HG03103 (cell line): Measurements from ENCODE around the gene FAT1.

Source experiments
- ATAC-seq: cut with Tn5 transposase; IDR thresholded peaks from one replicate; pipeline ENCODE4 v1.9.1; 2021; ENCODE audit warnings: low read depth; ENCODE audit not compliant: unreplicated experiment

Gene FAT1

DNA sequence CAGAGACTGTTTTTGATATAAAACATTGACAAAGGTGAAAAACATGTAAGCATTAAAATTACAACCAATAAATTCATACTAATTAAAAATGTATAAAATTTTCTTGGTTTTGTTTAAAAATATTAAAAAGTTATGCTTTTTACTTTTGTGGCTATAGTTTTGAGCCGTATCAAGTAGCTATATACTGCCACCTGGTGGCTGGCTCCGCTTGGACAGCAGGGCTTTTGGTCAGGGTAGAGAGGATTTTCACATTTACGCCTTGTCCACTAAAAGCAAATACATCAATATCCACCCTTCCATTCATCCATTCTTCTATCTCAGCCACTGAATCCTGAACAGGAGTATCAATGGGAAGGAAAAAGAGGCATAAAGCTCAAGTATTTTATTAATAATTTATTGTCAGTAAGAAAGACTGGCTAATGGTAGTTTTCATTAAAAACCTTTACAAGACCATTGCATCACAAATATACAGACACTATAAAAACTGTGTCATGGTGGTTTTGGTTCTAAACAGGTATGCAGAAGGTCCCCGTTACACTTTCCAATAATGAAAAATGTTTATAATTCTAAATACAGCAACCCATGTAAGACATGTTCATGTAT, 136.1 kb downstream of the FAT1 start:
- peak; percentile 70 for ATAC-seq

DNA sequence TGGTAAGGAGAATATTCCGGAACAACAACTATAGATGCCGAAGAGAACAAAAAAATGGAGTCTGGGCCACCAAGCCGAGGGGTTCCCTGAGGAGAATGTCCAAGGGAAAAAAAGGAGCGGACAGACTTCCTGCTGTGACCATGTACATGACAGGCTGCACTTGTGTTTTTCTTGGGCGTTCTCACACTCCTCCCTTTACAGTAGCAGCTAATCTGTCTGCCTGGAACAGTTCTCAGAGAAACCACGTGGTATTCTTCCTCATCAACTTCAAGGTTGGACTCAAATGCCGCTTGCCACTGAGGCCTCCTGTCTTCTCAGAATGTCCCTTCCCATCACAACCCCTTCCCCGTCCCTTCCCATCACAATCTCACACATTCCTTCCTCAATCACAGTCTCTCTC, 137.5 kb downstream of the FAT1 start:
- ATAC-seq, result no peak

DNA sequence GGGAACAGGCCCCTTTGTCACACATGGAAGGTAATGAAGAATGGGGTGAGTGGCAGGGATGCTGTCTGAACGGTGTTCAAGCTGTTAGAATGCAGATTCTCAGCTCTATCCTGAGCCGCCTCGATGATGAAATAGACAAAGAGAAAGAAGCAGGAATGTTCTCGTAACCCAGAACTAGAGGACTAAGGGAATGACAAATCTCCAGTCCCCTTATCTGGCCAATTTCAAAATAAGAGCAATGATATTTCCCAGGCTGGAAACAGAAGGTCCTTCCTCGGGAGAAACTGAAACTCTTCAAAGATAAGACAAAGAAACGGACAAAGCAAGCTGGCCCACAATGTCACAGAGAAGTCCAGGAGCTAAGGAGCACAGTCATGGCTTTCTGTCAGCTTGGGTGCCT, 138.7 kb downstream of the FAT1 start:
- no peak for ATAC-seq

DNA sequence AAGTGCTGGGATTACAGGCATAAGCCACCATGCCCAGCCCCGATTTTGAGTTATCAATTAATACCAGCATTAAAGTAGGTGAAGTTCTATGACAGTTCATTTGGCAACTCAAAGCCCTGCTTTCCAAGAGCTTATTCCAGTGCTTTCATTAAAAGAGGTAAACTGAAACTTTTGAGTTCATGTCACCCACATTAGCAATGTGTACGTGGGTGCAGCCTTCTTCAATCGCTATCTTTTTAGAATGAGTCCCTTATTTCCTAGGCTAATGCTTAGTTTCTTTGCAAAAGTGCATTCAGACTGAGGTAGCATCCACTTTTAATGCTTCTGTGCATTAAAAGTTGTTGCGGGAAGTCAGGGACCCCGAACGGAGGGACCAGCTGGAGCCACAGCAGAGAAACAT, 142.2 kb downstream of the FAT1 start:
- ATAC-seq, result no peak

DNA sequence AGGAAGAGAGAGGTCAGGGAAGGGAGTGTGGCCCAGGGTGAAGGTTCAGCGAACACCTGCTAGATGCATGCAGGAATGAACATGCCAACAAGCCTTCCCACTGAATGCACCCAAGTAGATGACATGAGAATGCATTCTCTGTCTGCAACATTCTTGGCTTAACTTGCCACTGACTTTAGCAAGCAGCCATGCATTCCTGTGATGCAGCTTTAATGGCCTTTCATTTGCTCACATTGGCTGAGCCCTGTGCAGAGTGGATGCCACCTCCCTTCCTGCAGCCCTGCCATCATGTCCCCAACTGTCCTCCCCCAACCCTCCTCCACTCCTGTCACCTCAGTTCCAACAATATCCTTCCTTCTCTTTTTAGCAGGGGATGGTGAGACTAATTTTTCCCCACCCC, 143.0 kb downstream of the FAT1 start:
- no peak for ATAC-seq

DNA sequence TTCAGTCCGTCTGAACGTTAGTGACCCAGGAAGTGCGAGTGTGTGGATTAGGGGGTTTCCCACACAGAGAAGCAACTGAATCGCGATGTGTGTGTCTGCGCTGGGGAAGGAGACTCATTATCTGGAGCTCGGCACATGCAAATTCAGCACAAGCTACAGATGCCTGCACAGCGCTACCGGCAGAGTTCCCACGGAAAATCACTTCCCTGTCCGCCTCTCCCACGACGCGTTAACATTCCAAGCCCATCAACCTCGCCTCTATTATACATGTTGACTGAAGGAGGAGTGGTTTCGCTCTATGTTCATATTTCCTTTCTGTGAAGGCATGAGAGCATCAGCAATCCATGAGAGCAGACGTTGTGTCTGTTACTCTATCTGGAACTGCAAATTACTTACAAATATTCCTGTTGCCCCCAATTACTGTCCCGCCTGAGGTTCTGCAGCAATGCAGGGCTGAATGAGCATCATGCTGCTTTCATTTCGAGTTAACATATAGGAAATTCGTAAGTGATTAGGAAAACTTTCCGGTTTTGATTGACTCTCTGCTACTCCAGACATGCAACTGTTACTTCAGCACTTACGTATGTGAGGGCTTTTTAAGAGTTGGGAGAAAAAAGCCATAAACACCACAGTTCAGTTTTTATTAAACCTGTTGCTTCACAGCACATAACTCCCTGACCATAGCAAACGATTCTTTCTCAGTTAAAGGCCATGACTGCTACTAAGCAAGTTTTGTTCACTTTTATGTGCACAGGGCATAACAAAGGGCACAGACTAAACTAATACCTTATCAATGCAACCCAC, 153.3 kb downstream of the FAT1 start:
- ATAC-seq, result no peak

DNA sequence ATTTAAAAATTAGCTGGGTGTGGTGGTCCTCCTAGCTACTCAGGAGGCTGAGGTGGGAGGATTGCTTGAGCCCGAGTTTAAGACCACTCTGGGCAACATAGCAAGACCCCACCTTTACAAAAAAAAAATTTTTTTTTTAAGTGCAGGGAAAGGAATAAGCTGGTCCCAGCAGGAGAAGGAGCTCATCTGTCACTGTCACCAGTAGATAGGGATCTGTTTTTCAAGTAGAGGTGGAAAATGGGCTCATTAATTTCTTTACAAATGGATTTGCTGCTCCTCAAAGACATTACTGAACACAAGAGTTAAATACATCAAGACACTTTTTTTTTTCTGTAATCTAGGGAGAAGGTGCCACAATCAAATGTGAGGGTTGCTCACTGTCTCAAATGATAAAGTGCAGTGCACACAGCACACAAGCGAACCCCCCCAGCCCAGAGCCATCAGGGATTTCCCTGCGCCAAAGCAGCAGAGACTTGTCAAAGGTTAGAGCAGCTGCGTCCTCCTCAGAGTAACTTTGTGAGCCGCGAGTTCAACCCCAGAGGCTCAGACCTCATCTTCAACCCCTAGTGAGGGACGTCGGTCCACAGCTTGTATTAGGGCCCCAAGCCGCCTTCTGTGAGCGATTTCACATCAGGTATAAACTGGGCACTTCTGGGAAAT, 154.0 kb downstream of the FAT1 start:
- ATAC-seq, result no peak

DNA sequence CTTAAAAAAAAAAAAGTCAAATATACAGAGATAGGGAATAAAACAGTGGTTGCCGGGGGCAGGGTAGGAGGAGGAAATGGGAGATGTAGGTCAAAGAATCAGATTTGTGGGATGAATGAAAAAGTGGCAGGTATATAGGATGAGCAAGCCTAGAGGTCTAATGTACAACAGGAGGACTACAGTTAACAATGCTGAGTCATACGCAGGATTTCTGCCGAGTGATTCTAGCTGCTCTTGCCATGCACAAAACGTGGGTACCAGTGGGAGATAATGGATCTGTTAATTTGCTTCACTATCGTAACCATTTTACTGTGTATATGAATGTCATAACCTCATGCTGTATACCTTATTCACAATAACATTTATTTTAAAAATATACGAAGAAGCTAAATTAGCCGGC, 157.6 kb downstream of the FAT1 start:
- ATAC-seq, result no peak

DNA sequence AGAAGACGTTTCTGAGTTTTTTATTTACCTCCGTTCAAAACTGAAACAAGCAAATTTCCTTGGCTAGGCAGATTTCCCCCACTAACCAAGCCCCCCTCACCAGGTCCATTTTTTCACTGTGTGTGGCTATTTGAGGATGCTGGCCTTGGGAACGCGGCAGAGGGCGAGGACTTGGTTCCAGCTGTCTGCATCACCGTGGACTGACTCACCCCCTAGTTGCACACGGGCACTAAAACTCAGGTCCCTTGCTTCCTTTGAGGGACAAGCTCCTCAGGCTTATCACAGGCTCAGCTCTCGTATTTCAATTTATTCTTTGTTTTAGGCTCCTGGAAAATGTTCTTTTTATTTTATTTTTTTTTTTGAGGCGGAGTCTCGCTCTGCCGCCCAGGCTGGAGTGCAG, 159.9 kb downstream of the FAT1 start:
- no peak for ATAC-seq

DNA sequence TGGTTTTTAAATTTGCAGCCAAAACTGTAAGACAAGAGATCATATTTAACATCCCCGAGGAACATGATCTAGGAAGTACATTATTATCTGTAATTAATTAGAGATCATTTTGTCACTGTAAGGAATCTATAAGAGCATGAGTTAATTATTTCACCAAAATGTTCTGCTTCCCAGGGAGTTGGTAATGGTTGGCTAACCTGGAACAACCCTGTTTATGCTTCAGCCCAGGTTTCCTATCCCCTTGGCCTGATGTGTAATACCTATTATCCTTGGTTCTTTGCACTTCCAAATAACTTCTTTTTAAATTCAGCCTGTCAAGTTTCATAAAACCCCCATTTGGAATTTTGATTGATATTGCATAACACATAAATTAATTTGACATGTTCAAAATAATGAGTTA, 161.9 kb downstream of the FAT1 start:
- no peak for ATAC-seq

DNA sequence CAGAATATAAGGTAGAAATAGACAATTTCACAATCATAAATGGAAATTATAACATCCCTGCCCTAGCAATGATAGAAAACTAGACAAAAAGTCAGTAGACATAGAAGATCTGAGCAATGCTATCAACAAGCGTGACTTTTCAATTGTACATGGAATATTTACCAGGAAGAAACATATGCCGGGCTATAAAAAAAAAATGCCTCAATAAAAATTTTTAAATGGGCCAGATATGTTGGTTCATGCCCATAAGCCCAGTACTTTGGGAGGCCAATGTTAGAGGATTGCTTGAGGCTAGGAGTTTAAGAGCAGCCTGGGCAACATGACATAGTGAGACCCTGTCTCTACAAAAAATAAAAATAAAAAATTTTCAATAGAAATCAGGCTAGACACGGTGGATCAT, 163.0 kb downstream of the FAT1 start:
- ATAC-seq, result no peak

DNA sequence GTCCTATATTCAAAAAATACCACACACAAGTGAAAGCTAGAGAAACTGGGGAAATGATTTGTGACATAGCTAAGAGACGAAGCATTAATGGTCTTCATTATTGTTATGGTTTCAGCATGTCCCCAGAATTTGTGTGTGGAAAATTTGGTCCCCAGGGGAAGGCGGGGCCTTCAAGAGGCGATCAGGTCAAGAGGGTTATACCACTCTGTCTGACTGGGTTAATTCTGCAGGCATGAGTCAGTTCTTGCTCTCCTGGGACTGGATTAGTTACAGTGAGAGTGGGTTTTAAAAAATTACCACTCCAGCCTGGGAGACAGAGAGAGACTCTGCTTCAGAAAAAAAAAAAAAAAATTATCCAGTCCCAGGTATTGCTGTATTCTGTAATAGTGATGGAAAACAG, 166.2 kb downstream of the FAT1 start:
- no peak for ATAC-seq

DNA sequence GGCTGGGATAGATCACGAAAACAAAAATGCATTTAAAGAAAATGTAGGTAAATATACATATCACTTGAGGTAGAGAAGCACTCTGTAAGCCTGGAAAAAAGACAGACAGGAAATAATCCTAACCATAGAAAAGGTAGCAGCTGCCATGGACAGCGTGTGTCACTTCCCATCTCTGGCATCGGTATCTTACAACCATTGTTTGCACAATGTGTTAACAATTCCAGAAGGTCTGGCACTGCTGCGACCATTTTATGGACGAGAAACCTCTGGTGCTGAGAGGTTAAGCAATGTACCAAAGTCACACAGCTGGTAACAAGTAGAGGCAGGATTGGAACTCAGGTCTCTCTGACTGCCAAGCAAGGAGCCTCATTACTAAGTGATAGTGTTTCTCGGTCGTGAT, 166.6 kb downstream of the FAT1 start:
- ATAC-seq, result no peak

DNA sequence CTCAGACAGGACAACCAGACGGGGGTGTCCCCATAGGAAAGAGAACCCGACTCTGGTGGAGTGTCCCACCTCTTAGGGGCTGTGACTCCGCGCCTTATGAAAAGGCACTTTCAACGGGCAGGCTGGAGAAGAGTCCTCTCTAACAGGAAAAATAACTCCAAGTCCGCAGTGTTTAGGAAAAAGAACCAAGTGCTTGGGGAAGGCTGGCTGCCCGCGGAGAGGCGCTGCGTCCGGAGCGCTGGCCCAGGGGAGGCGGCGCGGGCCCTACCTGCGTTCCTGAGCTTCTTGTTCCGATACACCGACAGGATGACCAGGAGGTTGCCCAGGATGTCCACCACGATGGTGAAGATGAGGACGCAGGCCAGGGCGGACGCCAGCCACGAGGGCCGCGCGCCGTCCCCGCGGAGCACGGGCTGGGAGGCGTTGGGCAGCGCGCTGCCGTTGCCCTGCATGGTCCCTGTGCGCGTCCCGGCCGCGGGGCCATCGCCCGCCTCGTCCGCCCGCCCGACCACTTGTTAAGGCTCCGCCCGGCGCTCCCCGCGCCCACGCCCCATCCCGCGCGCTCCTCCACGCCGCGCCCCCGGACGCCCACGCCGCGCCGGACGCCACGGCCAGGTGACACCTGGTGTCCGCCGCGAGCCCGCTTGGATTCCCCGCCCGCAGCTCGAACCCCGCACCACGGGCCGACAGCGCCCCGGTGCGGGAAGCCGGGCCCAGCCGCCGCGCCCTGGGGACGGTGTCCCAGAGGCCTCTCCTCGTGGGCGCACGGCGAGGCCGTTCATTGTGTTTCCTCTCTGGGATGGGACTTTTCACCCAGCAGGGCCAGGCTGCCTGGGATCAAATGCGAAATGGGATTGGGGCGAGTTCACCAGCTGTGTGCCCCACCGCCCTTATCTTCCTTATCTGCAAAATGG, 168.5 kb downstream of the FAT1 start, which contains the start of gene MTNR1A:
MTNR1A (minus strand) TSS at position 654 of the 914 bp plus-strand sequence; CDS start at position 452, 202 bp downstream.
- no peak for ATAC-seq

DNA sequence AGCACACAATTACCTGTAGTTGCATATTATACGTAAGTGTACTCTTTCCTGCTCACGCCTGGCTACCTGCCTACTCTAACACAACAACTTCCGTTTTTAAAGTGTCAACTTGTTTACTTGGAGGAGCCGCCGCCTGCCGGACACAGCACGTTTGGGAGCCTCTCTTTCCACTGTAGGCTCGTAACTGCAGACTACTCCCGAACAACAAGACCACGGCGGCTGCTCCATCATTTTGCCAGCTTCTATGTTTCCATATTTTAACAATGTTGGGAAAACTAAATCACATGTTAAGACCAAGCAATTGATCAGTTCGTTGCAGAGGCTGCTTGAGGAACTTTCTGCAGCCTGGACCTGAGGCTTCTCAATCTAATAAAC, 169.1 kb downstream of the FAT1 start:
- no peak for ATAC-seq

DNA sequence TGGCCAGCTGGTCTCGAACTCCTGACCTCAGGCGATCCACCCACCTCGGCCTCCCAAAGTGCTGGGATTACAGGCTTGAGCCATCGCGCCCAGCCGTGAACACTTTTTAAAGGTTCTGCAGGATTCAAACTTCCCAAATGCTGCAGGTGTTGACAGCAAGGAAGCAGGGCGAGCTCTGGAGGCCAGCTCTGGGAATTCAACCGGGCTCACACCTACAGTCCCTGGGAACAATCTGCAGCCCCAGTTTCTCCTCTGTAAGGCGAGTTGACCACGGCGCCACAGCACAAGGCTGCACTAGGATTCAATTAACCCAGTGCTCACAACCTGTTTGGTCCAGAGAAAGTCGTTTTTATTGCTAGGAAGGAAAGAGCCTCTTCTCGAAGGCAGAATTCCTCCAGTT, 169.9 kb downstream of the FAT1 start:
- ATAC-seq, result no peak

DNA sequence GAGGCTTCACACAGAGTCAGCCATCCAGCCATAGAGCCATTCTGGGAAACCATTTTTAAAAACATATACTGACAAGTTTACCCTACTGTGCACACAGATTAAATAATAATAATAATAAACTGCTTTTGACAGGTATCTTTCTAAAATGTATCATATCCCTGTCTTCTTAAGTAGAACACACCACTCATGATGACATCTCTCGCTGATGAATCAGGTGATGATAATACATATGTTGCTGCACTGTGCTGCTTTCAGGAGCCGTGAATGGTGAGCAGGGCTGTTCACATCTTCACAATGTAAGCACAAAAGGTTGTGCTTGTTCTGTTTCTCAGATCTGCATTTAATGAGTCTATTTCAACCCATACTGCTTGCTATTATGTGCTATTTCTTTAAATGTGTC, 171.8 kb downstream of the FAT1 start:
- no peak for ATAC-seq

DNA sequence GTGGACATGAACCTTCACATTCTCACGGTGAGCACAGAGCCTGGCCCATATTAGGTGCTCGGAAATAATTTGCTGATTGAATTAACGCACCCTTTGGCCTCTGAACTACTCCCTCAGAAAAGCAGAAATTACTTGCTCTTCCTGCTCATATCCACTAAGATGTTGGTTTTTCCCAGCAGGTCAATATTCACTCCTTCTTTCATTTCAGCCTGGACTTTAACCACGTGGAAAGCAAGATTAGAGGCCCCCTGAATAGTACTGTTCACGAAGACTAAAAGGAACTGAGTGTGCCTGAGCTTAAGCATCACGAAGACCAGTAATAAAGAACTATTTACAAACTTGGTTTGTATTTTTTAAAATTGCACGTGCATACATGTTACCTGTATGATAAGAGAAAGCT, 178.2 kb downstream of the FAT1 start:
- ATAC-seq, result no peak

DNA sequence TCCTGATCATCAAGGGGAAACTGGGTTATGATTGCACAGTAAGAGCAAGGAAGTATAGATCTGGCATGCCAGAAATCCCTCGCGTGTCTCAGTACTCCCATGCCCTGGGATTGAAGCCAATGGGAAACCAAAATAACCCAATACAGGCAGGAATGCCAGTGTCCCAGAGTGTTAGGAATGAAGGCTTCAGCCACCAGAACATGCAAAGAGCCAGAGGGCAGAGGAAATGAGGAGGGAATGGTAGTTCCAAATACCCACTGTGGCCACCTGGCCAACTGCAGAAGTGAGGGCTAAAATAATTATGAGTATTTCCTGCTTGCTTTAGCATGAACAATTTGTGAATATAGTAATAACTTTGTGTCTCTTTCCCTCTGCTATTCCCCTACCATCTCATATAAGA, 180.4 kb downstream of the FAT1 start:
- no peak for ATAC-seq

DNA sequence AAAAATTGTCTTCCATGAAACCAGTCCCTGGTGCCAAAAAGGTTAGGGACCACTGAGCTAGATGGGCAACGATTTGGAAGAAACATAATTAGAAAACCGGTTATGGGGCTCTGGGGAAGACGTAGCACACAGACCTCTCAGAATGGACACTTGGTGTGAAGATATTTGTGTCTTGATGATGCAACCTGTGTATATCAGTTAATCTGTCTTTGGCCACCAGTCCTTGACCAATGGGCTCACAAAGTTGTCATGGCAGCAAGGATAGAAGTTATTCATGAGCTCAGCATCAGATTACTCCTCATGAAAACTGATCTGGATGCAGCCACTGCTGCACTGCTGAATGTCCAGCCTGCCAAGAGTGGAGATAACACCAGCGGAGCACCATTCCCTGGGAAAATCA, 181.9 kb downstream of the FAT1 start:
- no peak for ATAC-seq
